SJSA1 (cell line): ENCODE data around the gene TCF20. TPM values are rescaled to one million over a fixed set of nuclear protein-coding genes. Genes with fewer than 3 reads are reported as not detected.

Experiments used
- DNase-seq, 2 experiments: peaks; one replicate each; pipeline ENCODE4 v3.0.0-alpha.2; 2015 to 2020; ENCODE audit warnings: low spot score in 2 of 2, low read depth in 1 of 2
- H3K27ac ChIP-seq: fragments of 250-450 bp; sonication (Bioruptor Pico); 2 replicates; pipeline ENCODE4 v1.5.1; 2020; ENCODE audit warnings: mild to moderate bottlenecking, moderate library complexity
- H3K27me3 ChIP-seq: fragments of 250-450 bp; sonication (Bioruptor Pico); replicated peaks from 2 replicates; pipeline ENCODE4 v1.5.1; 2020; ENCODE audit warnings: mild to moderate bottlenecking, moderate library complexity
- H3K36me3 ChIP-seq: fragments of 250-450 bp; sonication (Bioruptor Pico); 2 replicates; pipeline ENCODE4 v1.5.1; 2020; ENCODE audit warnings: mild to moderate bottlenecking
- H3K4me1 ChIP-seq: fragments of 250-450 bp; sonication (Bioruptor Pico); replicated peaks from 2 replicates; pipeline ENCODE4 v1.6.1; 2021; ENCODE audit warnings: mild to moderate bottlenecking
- H3K4me3 ChIP-seq: fragments of 250-450 bp; sonication (Bioruptor Pico); 2 replicates; pipeline ENCODE4 v1.5.1; 2020; ENCODE audit warnings: mild to moderate bottlenecking
- H3K9me3 ChIP-seq: fragments of 250-450 bp; sonication (Bioruptor Pico); replicated peaks from 2 replicates; pipeline ENCODE4 v1.5.1; 2020; ENCODE audit warnings: mild to moderate bottlenecking
- total RNA-seq: library from RNA; depleted of rRNA; stranded (reverse); fragments of >200 nt; shearing (Covaris generic); gene quantifications from 2 replicates; pipeline ENCODE4 v1.2.3, GENCODE V29; 2014

Gene TCF20
- total RNA-seq, 1 experiment from 2014 or later: 27.7 TPM

- H3K4me3 ChIP-seq: no peak overlapping the region
These were observed 11.9 kb upstream of the TCF20 start for GRCh38 chr22:42282252-42282942.

DNA sequence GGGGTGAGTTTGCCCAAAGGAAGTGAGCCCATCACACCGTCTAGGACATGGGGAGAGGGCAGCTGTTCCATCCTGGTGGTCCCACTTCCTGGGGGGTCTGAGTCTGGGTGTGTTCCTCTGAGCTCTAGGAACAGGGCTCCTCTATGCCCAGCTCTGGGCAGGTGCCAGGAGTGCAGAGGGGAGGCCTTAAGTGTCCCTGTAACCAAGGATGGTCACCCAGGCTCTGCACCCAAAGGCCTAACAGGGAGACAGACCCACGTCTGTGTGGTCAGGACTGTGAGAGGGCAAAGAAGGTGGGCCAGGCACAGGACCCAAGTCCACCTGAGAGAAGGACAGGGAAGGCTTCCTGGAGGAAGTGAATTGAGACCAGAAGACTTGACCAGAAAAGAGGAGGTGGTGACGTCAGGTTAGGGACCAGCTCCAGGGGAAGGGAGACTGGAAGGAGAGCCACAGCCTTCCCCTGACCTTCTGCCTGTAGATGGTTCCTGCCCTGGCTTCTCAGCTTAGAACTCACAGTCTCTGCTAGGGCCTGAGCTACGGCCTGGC is 11.3 kb upstream of the TCF20 start:
- H3K9me3 ChIP-seq: no peaks in the 10 kb centered on the region
- no peak overlapping the region for H3K4me3 ChIP-seq
- H3K36me3 ChIP-seq: no peaks in the 10 kb centered on the region
- no peaks in the 10 kb centered on the region for H3K4me1 ChIP-seq
- H3K27ac ChIP-seq: no peak overlapping the region
- DNase-seq: no peak
- H3K27me3 ChIP-seq: peaks cover 13% of the 10 kb centered on the region; the same call in 1 of the 2 replicates

More at GRCh38 chr22:42282252-42282942, 11.9 kb upstream of the TCF20 start:
- no peaks in the 10 kb centered on the region for H3K36me3 ChIP-seq
- H3K27ac ChIP-seq: no peak overlapping the region
- H3K27me3 ChIP-seq: peaks cover 13% of the 10 kb centered on the region; the same call in 1 of the 2 replicates
- H3K4me1 ChIP-seq: no peaks in the 10 kb centered on the region
- H3K9me3 ChIP-seq: no peaks in the 10 kb centered on the region
- DNase-seq: no peak

DNA sequence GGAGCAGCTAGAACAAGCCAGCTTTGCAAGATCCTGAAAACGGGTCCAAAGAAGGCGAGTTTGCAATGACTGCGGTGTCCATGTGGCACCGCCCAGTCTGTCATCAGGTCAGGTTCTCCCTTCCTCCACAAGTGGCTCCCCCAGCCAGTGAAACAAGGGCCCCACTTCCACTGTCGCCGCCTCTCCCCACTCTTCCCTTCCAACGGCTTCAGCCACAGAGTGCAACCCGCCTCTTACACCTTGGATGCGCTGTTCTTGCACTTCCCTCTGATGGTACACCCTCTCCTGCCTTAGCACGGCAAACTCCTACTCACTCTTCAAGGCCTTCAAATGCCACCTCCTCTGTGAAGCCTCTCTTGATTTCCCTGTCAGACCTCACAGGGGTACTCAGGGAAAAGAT is 10.8 kb upstream of the TCF20 start:
- peaks cover 13% of the 10 kb centered on the region; the same call in 1 of the 2 replicates for H3K27me3 ChIP-seq
- no peak overlapping the region for H3K27ac ChIP-seq
- no peaks in the 10 kb centered on the region for H3K9me3 ChIP-seq
- H3K4me3 ChIP-seq: no peak overlapping the region
- no peaks in the 10 kb centered on the region for H3K4me1 ChIP-seq
- DNase-seq: no peak
- no peaks in the 10 kb centered on the region for H3K36me3 ChIP-seq

- no peaks in the 10 kb centered on the region for H3K36me3 ChIP-seq
- peaks cover 13% of the 10 kb centered on the region; the same call in 1 of the 2 replicates for H3K27me3 ChIP-seq
- no peak overlapping the region for H3K27ac ChIP-seq
- no peaks in the 10 kb centered on the region for H3K9me3 ChIP-seq
- no peak overlapping the region for H3K4me3 ChIP-seq
- no peaks in the 10 kb centered on the region for H3K4me1 ChIP-seq
- DNase-seq: no peak
These were observed 10.4 kb upstream of the TCF20 start for GRCh38 chr22:42280836-42281235.

DNA sequence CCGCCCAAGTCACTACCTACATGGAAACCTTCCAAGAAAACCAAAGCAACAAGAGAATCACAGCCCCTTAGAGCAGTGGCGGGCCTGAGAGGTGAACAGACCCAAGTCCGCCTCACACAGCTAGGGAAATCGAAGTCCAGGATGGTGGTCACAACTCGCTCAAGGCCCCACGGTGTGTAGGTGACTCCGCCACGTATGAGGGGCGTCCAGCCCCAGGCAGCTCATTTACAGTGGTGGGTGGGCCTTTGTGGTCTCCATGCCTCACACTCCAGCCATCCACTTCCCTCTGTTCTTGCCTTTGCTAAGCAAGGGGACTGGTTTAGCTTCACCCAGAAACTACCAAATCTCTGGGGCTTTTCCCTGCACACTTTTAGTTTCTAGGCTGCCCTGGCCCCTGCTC is 9.7 kb upstream of the TCF20 start:
- Histone ChIP-seq H3K9me3 (no peaks in the 10 kb centered on the region), H3K27ac (no peak overlapping the region), H3K4me1 (no peaks in the 10 kb centered on the region), H3K4me3 (no peak overlapping the region), H3K27me3 (peaks cover 13% of the 10 kb centered on the region; the same call in 1 of the 2 replicates), H3K36me3 (no peaks in the 10 kb centered on the region)
- DNase-seq: no peak

- H3K9me3 ChIP-seq: no peaks in the 10 kb centered on the region
- no peak overlapping the region for H3K27ac ChIP-seq
- H3K4me3 ChIP-seq: no peak overlapping the region
- H3K4me1 ChIP-seq: no peaks in the 10 kb centered on the region
- no peak for DNase-seq
- no peaks in the 10 kb centered on the region for H3K36me3 ChIP-seq
- H3K27me3 ChIP-seq: peaks cover 9% of the 10 kb centered on the region; the same call in 1 of the 2 replicates
These were observed 9.1 kb upstream of the TCF20 start for GRCh38 chr22:42279425-42280020.

DNA sequence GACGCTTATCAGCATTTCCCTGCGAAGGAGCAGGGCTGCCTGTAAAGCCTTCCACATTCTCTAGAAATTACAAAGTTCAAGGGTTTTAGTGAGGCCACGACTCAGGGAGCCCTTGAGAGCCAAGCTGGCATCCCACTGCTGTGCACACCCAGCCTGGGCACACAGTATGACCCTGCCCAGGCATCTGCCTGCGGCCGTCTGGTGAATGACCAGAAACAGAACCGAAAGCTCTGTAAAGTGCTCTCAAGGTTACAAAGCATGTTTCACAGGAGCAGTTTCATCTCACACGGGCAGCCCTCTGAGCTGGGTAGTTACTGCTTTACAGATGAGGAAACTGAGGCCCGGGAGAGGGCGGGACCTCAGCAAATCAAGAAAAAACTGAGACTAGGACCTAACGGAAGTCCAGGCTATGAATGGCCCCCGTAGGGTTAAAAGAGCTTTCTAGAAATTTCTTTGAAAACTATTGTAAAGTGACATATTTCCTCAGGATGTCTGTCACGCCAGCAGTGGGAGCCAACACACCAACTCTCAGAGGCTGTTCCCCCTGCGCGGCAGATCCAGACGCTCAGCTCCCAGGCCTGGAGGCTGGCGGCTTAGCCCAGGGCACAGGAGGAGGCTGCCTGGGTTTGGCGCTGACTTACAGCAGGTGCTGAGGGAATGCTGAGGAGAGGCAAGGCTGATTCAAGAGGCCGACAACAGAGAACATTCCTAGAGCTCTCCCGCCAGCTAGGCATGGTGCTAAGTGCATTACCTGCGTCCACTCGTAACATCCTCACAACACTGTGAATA is 7.7 kb upstream of the TCF20 start:
- H3K36me3 ChIP-seq: no peaks in the 10 kb centered on the region
- H3K4me3 ChIP-seq: no peak overlapping the region
- no peak for DNase-seq
- H3K27me3 ChIP-seq: no peaks in the 10 kb centered on the region
- no peaks in the 10 kb centered on the region for H3K9me3 ChIP-seq
- no peaks in the 10 kb centered on the region for H3K4me1 ChIP-seq
- no peak overlapping the region for H3K27ac ChIP-seq

DNA sequence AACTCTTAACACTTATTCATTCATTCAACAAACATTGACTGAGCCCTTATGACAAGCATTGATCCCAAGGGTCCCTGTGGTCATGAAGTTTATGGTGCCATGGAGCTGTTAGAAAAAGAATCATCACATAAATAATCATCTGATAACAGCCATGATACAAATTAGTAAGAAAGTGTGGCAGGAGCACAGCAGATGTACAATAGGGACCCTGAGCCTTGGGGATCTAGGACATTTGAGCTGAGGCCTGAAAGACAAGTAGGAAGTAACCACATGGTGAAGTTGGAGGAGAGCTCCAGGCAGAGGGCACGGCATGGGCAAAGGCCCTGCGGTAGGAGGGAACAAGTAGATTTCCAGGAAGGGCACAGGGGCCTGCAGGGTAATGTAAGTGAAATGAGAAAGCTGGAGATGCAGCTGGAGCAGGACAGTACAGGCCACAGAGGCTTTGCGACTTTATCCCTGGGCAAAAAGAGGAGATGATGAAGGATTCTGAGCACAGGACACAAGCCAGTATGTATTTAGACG is 6.8 kb upstream of the TCF20 start:
- Histone ChIP-seq H3K36me3 (no peaks in the 10 kb centered on the region), H3K4me1 (no peaks in the 10 kb centered on the region), H3K9me3 (no peaks in the 10 kb centered on the region), H3K27ac (no peak overlapping the region), H3K4me3 (no peak overlapping the region), H3K27me3 (no peaks in the 10 kb centered on the region)
- DNase-seq: no peak

GRCh38 chr22:42275970-42276369 is 5.5 kb upstream of the TCF20 start:
- Histone ChIP-seq H3K9me3 (no peaks in the 10 kb centered on the region), H3K4me1 (peaks cover 3% of the 10 kb centered on the region), H3K4me3 (no peak overlapping the region), H3K27ac (no peak overlapping the region), H3K36me3 (no peaks in the 10 kb centered on the region; the same call in 1 of the 2 replicates), H3K27me3 (no peaks in the 10 kb centered on the region)
- no peak for DNase-seq

- Histone ChIP-seq H3K27me3 (no peaks in the 10 kb centered on the region), H3K36me3 (no peaks in the 10 kb centered on the region; the same call in 1 of the 2 replicates), H3K4me3 (no peak overlapping the region), H3K9me3 (0 out of 2 replicates have a peak, but pooled peaks cover 3% of the 10 kb centered on the region), H3K4me1 (peaks cover 7% of the 10 kb centered on the region), H3K27ac (no peak overlapping the region)
- DNase-seq: no peak
These were observed 4.7 kb upstream of the TCF20 start for GRCh38 chr22:42275176-42275575.

- Histone ChIP-seq H3K9me3 (0 out of 2 replicates have a peak, but pooled peaks cover 3% of the 10 kb centered on the region), H3K27me3 (no peaks in the 10 kb centered on the region), H3K27ac (no peak overlapping the region), H3K36me3 (peaks cover 4% of the 10 kb centered on the region; the same call in 1 of the 2 replicates), H3K4me1 (peaks cover 12% of the 10 kb centered on the region), H3K4me3 (no peak overlapping the region)
- DNase-seq: no peak
These were observed 3.5 kb upstream of the TCF20 start for GRCh38 chr22:42273855-42274451.

- Histone ChIP-seq H3K9me3 (0 out of 2 replicates have a peak, but pooled peaks cover 3% of the 10 kb centered on the region), H3K27me3 (no peaks in the 10 kb centered on the region), H3K4me3 (no peak overlapping the region), H3K36me3 (peaks cover 4% of the 10 kb centered on the region; the same call in 1 of the 2 replicates), H3K27ac (no peak overlapping the region), H3K4me1 (peaks cover 15% of the 10 kb centered on the region)
- DNase-seq: no peak
These were observed 2.1 kb upstream of the TCF20 start for GRCh38 chr22:42272431-42272999.

DNA sequence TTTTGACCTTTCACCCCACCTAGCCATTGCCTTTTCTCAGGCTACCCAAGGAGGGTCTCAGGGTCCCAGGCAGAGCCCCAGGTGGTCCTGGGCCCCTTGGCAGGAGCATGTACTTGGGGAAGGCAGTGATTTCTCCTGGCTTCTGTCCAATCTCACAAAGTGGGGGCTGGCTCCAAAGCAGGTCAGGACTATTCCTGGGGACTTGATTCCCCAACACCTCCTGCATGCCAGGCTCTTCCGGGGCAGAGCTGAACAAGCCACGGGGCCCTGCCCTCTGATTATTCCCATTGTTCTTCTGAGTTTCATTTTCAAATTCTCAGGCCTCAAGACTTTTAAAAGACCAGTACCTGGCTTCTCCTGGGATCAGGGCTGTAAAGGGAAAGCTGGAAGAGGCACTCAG is 1.5 kb upstream of the TCF20 start:
- 0 out of 2 replicates have a peak, but pooled peaks cover 3% of the 10 kb centered on the region for H3K9me3 ChIP-seq
- no peak overlapping the region for H3K27ac ChIP-seq
- DNase-seq: no peak
- no peak overlapping the region for H3K4me3 ChIP-seq
- H3K4me1 ChIP-seq: peaks cover 15% of the 10 kb centered on the region
- peaks cover 4% of the 10 kb centered on the region; the same call in 1 of the 2 replicates for H3K36me3 ChIP-seq
- no peaks in the 10 kb centered on the region for H3K27me3 ChIP-seq
